HG03439 (cell line): ENCODE data around the gene ENTPD8.
"Not testable (repeated sequence)": the region's sequence is repeated elsewhere in the genome, so short reads cannot be mapped to it uniquely, and the experiment has no call there.

Experiments used
- ATAC-seq: cut with Tn5 transposase; IDR thresholded peaks from one replicate; pipeline ENCODE4 v1.9.1; 2021; ENCODE audit warnings: mild to moderate bottlenecking, moderate library complexity; ENCODE audit not compliant: unreplicated experiment

Gene ENTPD8

DNA sequence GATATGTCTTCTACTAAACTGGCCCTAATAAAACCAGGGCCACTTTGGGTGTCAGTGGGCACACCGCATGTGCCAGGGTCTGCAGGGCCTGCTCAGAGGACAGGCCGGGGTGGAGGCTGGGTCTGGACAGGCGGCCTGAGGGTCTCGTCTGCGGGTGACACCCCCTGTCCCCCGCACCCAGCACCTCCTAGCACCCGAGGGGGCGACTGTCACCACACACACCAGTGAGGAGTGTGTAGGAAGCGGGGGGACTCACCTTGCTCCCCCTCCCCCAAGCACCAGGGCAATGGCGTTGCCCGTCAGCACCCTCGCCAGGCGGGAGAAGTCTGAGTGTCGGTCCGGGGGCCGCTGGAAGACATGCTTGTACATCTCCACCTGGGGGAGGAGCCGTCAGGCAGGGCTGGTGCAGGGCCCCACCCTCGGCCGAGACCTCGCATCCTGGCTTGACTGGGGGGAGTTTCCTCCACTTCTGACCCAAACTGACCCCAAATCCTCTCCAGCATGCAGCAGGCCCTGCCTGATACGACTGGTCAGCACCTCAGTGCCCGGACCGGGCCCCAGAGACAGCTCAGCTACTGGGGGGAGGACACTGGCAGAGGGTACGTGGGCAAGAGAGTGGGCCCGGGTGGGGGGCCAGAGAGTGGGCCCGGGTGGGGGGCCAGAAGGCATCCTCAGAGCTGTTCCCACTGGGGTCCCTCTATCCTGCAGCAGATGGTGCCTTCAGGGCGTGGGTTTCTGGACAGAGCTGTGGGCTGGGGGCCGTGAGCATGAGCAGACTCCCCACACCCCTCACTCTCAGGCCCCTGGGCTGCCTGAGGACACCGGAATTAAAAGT, 36.8 kb upstream of the ENTPD8 start:
- no peak for ATAC-seq

DNA sequence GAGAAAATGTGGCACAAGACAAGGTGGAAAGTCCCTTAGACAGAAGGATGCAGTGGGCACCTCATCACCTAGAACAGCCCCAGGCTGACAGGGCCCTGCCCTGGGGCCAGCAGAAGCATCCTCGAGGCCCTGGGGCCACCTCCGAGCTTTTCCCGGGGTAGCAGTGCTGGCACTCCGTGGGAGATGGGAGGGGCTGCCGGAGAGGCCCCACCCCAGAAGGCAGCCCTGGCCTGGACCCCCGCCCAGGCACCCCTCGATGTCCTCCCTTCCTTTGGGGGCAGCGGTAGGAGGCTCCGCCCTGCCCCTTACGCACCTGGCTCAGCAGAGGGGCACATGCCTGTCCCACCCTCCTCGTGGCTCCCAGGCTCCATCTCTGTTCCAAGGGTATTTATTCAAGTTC, 35.7 kb upstream of the ENTPD8 start:
- no peak for ATAC-seq

DNA sequence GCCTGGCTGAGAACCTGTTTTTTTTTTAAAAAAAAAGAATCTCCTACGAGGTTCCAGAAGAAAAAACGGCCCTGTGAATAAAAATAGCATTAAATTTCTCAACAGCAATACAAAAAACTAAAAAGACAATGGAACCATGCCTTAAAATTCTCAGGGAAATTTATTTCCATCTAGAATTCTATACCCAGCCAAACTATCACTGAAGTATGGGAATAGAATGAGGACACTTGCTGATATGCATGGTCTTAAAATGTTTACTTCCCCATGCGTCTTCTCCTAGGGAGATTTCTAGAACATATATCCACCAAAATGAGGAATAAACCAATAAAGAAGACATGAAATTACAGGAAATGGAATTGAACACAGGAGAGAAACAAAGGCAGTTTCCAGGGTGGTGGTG, 34.5 kb upstream of the ENTPD8 start:
- ATAC-seq: no peak

DNA sequence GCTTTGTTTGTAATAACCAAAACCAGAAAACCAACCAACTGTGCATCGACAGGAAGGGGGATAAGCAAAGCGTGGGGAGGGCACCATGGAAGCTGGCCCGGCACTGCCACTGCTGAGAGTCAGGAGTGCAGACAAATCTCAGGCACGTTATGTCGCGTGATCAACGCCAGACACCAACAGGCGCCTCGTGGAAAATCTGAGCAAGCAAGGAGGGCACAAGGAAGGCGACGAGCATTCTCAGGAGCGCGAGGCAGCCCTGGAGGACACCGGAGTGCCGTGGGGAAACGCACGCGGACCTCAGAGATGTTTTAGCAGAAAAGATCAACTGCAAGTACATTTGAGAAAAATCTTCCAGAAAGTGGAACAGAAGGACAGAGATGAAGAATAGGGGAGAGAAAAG, 33.1 kb upstream of the ENTPD8 start:
- ATAC-seq: no peak

DNA sequence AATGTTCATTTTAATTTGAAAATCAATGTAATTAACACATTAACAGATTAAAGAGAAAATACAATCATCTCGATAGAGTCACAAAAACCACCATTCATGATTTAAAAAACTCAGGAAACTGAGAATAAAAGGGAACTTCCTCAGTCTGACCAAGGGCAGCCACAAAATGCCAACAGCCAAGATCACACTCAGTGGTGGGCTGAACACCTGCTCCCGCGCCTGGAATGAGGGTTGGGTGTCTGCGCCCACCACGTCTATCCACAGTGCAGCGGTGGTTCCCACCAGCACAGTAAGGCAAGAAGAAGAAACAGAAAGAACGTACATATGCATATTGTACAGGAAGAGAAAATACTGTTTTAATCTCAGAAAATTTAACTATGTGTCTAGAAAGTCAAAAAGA, 29.6 kb upstream of the ENTPD8 start:
- no peak for ATAC-seq

DNA sequence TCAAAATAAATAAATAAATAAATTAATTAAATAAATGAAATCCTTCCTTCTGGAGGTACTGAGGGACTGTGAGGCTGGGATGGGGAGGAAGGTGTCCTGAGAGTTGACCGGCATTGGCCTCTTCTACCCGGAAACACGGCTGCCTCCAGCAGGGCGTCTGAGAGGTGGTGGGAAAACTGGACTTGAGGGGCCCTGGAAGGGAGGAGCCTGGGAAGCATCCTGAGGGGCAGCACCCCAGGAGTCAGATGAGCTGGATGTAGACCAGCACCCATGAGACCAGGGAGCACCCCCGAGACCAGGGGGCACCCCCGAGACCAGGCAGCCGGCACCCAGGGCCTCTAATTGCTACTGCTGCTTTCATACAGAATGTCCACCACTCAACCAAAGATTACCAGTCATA, 26.7 kb upstream of the ENTPD8 start:
- no peak for ATAC-seq

DNA sequence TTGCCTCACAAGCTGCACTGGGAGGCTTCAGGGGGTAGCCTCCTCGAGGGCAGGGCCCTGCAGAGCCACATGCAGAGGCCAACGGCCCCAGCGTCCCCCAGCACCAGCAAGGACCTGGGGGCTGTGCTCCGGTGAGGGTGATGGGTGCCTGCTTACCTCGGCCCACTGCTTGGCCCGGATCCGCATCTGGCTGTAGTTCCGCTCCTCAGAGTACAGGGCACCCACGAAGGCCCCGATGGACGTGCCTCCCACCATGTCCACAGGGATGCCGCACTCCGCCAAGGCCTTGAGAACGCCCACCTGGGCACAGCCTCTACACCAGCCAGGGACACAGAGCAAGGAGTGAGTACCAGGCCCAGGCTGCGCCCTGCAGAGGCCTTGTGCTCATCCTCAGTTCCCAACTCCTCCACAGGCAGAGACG, 26.0 kb upstream of the ENTPD8 start:
- no peak for ATAC-seq

DNA sequence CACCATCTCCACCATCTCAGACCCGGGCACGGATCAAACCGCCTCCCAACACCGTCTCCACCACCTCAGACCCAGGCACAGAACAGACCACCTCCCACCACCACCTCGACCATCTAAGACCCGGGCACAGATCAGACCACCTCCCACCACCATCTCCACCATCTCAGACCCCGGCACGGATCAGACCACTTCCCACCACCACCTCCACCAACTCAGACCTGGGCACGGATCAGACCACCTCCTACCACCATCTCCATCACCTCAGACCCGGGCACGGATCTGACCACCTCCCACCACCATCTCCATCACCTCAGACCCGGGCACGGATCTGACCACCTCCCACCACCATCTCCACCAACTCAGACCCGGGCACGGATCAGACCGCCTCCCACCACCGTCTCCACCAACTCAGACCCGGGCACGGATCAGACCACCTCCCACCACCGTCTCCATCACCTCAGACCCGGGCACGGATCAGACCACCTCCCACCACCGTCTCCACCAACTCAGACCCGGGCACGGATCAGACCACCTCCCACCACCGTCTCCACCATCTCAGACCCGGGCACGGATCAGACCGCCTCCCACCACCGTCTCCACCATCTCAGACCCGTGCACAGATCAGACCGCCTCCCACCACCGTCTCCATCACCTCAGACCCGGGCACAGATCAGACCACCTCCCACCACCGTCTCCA, 25.4 kb upstream of the ENTPD8 start:
- ATAC-seq: not testable (repeated sequence)

DNA sequence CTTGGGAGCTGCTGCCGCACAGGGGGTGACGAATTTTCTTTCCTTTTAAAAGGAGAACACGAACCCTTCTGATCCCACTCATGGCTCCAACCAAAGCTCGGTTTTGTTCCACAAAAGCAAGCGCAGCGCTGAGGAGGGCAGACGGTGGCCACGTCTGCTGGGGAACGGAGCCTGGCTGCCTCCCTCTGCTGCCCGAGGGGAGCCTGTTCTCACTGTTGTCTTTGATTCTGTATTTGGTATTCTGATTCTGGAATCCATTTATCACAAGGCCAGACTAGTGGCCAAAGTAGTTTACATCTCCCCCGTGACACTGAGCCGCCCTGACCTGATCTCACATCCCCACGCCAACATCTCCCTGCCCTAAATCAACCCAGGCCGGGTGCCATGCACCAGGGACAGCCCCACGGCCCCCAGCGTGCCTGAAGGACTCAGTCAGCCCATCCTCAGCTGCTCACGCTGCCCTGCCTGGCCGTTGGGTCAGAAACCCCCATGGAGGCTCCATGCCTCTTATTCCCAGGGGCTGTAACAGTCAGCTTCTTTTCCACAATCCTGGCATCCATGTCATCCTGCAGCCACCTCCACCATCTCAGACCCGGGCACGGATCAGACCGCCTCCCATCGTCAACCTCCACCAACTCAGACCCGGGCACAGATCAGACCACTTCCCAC, 24.7 kb upstream of the ENTPD8 start:
- ATAC-seq: no peak

DNA sequence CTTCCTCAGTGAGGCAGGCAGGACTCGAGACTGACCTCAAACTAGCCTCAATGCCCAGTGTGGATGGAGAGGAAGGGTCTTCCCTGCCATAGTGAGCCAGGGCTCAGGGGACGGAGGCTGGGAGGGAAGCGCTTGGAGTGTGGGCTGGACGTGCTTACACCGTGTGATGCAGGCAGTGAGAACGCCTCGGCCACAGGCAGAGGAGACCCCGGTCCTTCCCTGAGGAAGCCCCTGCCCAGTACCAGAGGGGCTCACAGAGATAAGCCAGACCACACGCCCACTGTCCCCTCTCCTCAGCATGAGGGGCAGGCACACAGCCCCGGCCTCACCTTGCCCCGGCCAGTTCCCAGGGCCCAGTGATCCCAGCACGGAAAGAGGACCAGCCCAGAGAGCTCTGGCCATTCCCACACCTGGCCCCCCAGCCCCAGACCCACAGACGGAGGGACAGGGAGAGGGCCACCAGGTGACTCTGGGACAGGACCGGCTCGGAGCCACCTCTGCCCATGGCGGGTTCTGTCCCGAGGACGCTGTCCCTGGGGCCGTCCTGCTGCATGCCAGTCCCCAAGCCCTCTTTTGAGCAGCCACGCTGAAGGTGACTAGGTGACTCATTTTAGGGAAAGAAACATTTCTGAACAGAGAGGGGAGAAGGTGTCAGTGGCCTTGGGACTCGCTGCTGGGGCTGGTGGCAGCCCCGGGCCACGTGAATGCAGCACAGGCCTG, 24.0 kb upstream of the ENTPD8 start:
- no peak for ATAC-seq

DNA sequence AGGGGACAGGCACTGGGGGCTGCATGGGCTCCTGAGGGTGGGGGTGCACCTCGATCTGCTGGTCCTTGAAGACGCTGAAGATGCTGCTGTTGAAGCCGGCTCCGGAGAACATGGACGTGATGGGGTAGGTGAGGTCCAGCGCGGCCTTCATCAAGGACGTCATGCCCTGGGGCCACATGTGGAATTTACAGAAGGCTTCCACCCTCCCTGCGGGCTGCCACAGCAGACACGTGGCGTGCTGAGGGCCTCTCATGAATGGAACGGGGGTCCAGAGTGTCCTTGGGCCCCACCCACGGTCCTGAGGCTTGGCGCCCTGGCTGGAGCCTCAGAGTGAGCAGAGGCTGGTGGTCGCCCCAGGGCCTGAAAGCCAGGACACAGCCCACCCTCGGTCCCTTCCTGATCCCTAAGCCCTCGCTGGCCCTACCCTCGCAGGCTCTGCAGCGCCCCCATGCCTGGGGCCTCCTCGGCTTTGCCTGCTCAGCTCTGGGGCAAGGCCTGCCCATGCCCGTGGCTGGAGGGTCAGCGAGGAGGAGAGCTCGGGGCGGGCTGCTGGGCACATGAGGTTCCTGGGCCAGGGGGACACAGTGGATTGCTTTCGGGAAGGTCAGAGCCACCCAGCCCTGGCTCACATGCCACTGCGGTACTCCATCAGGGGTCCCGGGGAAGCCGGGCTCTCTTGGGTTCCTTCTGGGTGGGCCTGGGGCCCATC, 23.3 kb upstream of the ENTPD8 start:
- no peak for ATAC-seq

DNA sequence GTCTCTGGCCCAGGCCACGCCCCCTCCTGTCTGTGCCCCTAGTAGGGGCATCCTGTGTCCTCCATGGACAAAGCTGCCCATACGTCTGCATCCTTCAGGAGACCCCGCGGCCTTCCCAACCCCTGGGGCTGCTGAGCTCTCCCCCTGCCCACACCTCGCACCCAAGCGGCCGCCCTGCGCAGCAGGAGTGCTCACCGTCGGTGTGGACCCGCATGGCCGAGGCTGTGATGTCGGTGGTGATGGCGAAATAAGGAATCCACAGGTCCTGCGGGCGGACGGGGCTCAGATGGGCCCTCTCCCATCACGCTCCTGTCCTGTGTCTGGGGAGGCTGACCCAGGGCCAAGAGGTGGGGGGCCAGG, 22.8 kb upstream of the ENTPD8 start:
- ATAC-seq: no peak

DNA sequence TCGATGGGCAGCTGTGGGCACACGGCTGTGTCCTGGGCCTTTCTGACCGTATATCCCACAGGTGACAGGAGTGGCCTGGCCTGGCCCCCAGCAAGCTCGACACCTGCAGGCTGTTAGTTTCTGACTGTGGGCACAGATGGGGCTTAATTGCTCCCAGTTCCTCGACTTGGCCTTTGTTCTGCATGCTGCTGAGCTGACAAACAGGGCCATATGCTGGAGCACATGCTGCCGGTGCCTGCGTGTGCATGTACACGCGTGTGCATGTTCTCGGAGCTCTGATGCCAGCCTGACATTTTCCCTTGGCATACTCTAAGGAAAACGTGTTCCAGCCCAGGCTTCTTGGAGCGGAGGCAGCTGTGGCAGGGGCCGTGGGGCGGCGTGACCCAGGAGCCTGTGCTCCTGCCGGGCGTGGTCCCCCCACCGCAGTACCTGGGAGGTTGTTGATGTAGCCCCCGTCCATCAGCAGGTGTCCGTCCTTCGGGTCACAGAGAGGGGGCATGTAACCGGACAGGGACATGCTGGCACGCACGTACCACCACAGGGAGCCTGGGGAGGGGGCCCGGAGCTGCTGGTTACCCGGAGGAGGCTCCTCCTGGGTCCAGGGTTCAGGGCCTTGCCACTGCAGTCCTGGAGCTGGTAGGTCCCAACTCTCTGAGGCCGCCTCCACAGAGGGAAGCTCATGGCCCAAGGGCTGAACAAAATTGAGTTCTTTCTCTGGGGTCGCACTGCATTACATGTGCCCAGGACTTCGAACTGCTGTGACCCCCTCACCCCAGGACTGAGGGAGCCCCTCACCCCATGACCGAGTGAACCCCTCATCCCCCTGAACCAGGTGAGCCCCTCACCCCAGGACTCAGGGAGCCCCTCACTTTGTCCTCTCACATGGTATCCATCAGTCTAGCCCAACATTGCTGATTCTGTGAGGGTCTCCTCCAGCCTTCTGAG, 22.1 kb upstream of the ENTPD8 start:
- ATAC-seq: no peak

DNA sequence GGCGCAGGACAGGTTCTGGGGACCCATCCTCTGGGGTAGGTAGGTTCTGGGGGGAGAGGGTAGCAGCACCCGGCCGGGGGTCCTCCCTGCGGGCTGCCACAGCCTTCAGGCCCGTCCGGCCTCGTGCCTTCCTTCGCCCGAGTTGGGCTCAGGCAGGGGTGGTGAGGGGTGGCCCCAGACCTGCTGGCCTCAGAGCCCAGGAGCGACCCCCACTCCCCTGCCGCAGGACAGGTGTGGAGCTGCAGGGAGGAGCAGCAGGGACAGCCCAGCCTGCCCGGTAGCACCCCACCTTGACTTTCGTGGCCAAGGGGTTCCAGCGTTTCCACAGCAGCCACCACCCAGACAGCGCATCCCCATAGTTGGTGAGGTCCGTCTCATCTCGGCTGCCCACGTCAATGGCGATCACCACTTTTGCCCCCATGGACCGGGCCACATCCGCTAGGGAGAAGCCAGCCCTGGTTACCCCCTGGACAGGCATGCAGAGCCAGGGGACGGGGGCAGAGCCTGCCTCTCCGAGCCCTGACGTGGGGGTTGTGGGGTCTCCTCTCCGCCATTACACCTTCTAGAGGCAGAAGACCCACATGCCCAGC, 21.3 kb upstream of the ENTPD8 start:
- no peak for ATAC-seq

DNA sequence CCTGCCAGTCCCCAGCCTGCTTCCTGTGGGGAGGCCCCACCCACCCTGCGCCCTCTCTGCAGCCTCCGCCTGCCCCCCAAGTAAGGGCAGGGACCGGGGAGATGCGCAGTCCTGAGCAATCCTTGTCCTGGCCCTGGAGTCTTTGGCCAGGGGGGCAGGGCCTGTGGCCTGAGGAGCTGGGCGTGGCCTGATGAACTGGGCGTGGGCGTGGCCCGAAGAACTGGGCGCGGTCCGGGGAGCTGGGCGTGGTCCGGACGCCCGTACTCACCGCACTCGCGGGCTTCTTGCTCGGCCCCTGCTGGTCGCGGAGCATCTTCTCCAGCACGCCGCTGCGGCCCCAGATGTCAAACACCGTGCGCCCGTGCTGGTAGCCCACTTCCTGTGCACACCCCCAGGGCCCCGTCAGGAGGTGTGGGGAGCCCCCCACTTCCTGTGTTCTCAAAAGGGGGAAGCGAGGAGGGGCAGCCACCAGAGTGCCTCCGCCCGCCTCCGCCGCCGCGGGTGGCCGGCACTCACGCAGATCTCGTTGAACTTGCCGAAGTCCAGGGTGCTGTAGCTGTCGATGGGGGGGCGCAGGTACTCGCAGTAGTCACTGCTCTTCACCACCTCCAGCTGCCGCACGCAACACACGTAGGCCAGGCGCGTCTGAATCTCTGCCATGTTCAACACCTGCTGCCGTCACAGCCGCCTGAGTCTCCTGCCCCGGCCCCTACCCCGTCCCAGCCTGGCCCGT, 20.7 kb upstream of the ENTPD8 start:
- ATAC-seq: peak; percentile 46

DNA sequence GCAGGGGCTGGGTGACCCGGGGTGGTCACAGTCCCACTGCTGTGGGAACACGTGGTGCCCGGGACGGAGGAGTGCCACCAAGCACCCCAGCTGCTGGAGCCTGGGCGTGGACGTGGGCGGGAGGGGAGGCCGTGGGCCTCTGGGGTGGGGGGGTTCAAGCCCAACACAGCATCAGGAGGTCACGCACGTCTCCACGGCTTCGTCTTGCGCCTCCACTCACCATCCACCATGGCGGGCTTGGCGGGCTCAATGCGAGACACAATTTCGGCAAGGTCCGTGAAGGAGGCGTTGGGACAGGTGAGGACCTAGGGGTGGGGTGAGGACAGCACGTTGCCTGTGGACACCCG, 20.1 kb upstream of the ENTPD8 start:
- no peak for ATAC-seq

DNA sequence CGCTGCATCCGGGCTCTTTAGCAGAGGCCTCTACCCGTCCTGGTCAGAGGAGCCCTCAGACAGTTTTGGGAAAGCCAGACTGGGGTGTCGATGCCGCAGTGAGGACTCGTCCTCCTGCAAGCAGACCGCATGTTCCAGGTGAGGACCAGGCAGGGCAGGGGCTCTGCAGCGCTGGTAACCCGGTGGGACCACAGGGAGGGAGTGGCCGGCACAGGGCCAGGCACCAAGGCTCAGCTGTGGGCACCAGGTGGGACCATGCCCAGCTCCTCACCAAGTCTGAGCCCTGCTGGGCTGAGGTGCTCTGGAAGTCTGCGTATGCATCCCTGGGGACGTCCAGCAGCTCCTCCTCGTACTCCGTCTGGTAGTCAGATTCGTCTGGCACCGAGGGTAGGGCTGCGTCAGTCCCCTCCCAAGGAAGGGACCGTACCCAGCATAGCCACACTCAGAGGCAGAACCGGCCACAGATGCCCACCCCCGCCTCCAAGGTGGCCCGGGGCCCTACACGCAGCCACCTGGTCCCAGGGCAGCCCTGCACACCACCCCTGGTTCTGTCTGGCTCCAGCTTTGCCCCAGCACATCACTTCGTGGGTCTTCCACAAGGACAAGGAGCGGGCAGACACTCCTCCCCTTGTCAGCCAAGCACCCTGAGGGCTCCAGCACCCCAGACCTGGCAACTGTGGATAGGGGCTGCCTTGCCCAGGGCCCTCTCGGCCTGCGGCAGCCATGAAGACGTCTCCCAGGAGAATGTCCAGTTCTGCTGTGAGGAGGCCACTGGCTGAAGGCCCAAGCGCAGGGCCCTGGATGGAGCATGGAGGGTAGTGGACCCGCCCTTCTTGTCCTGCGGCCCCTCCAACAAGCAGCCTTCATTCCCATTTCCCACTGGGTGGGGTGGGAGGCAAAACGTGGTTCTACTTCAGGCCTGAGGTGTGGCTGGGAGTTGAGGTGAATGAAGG, 19.5 kb upstream of the ENTPD8 start:
- no peak for ATAC-seq
